HG02870 (cell line): ENCODE measurements around the gene EHF.

Experiments
- ATAC-seq: cut with Tn5 transposase; IDR thresholded peaks from one replicate; pipeline ENCODE4 v1.9.1; 2021; ENCODE audit warnings: mild to moderate bottlenecking, moderate library complexity; ENCODE audit not compliant: unreplicated experiment

The EHF gene

DNA sequence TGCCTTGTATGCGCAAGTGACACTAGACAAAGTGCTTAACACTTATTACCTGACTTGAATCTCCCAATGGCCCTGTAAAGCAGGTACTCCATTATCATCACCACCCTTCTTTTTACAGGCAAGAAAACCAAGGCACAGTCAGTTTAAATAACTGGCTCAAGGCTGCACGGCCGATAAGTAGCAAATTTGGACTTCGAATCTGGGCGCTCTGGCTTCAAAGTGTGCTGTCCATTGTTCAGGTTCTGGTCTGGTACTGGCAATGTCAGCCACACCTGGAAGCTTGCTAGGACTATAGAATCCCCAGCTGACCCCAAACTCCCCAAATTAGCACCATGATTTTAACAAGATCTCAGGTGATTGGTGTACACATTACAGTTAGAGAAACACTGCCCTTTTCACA, 19.3 kb upstream of the EHF start:
- ATAC-seq: no peak

DNA sequence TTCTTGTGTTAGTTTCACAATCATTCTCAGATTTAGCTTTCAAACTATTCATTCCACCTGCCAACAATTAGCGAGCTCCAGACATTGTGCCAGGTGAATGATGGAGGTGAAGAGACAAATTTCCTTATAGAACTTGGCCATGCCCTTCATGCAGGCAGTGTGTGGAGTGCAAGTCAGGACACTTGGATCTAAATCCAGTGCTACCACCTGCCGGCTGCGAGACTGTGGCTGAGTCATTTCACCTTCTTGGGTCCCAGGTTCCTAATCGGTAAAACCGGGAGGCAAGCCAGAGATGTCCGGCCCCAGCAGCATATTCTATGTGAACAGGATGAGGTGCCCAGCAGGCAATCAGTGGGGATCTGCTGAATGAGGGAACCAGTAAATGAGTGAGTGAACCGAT, 18.6 kb upstream of the EHF start:
- no peak for ATAC-seq

DNA sequence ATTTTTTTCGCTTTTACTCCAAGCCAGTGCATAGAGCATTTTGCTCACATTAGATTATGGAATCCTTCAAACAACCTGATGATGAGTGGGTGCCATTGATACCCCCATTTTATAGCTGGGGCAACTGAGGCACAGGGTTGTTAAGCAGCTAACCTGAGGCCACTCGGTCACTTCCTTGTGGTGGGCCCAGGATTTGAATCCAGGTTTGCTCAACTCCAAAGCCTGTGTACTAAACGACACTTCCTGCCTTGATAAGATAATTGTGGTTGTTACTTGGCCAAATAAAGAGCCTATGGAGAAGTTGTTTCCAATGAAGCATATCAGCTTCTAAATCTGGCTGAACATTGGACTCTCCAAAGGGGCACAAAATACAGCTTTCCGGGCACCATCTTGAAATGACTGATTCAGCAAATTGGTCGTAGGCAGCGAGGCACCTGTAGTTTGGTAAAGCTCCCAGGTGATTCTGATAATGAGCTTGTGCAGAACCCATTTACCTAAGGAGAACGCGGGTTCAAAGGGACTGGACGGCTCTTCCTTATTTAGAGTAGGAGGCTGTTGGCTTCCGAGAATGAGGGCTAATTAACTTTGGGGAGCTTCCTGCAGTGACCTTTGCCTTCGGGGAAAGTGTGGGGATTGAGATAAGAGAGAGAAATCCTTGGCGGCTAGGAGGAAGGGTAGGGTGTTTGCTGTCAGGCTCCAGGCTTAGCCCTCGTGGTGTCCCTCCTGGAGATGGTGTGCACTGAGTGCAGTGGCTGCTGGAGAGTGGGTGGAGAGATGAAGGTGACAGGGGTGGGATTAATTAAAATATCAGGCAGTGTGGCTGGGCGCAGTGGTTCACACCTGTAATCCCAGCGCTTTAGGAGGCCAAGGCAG, 17.5 kb upstream of the EHF start:
- no peak for ATAC-seq

DNA sequence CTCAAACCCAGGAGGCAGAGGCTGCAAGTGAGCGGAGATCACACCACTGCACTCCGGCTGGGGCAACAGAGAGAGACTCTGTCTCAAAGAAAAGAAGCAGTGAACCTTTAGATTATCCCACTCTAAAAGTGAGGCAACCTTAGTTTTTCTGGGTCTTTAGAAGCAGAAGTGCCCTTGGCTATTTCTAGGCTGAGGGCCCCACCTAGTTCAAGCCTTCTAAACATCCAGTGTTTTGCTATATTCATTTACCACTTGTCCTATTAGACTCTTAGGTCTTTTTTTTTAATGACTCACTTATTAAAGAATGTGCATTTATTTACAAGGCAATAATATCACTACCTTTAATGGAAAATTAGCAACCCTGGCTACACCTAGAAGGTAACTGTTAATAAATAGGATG, 16.7 kb upstream of the EHF start:
- ATAC-seq: no peak

DNA sequence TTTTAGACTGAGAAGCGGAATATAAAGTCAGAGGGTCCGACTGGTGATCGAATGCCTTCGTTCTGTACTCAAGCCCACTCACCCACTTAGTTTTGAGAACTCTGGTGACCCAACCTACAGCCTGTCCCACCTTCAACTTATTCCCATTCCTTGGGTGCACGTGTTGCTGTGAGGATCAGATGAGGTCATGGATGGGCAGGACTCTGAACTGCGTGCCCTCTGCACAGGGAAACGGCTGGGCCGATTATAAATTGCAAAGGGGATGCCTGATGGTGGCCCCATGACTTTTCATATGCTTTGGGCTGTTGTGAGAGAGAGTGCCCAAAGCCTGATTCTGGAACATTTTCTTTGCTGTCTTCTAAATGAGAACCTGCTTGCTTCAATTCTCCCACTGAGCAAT, 16.0 kb upstream of the EHF start:
- ATAC-seq: no peak

DNA sequence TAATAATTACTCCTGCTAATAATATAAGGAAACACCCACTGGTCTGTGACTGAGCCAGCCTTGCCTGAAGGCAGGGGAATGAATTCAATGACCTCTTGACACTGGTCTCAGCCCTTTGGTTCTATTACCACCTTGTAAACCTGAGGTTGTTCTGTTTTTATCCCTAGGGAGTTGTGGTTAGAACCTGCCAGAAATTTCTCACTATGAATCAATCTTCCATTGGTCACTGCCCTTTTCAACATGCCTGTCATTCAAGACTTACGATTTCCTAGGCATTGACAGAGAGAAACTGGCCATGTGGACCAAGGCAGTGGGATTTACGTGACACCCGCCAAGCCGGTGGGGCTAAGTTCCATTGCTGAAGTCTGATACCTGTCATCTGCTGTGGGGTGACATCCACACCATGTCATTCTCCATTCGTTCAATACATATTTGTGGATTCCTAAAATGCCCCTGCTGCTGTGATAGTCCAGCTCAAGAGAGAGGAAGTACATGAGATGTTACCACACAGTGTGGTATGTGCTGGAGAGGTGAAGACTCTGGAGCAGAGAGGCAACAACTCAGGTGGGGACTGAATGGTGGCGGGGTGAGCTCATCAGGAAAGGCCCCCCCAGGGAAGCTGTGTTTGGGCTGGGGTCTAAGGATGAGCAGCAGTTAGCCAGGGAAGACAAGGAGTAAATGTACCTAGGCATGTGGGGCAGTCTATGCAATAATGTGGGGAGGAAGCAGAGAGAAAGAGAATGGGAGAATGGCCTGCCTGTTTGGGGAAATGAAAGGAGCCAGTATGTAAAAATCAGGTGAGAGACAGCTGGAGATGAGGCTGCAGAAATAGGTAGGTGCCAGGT, 15.2 kb upstream of the EHF start:
- ATAC-seq: no peak

DNA sequence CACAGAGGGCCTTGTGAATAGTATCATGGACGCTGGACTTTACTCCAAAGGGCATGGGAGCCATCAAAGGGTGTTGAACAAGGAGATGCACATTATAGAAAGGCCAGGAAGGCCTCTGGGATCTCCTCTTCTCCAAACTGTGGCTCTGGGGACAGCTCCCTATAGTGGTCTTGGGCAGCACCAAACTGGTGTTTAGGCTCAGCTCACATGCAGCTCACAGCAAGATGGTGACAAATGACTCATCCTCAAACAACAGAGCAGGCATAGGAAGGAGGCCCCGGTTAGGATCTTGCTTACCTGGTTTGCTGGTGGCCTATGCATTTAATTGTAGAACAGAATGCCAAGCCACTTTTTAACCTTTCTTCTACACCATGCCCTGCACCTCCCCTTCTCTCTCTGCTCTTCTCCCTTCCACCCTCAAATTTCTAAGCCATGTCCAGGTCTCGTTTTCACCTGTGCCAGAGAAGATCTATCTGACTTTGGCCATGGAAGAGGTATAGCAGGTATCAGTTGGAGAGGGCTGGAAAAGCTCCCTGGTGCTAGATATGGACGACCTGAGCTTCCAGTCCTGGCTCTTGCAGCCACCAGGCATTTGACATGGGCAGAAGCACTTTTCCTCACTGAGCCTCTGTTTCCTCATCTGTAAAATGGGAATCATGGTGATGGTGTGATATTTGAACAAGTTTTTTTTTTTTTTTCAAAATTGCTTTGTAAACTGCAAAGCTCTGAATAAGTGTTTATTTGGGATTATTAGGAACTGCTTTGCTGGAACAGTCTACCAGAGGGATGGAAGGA, 14.4 kb upstream of the EHF start:
- ATAC-seq: no peak

DNA sequence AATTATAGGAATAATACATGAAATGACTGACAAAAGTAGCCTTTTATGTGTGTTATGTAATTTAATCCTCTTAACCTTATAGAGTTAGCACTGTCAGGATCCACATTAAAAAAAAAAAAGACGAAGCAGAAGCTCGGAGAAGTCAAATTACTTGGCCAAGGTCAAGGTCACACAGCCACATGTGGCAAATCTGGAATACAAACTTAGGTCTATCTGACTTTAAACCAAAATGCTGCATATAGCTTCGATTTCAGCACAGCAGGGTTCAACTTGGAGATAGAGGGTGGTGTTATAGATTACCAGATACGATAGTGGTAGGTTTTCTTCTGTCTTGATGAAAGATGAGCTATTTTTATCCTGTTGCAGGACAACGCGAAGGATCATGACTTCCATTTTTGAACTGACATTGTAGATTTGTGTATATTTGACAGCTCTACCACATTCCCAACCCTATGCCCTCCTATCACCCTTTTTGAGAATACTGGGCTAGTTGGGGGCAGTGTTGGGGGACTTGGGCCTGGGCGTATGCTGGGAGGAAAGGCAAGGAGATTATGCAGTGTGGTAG, 11.6 kb upstream of the EHF start:
- ATAC-seq: no peak

DNA sequence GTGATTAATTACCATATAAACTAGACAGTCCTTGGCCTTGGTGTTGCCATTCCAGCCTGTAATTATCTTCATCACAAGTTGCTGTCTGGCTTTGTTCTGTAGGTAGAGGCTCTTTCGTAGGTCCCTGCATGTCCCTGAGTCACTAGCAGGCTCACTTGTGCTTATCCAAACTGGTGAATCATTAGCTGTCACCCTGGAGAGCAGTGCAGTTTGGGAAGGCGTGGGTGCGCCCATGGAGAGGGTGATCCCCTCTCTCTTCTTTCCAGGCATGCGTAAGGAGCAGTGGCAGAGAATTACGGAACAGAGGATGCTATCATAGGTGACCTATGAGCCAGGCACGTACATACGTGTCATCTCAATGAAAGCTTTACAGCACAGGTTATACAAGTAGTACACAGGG, 11.0 kb upstream of the EHF start:
- no peak for ATAC-seq

DNA sequence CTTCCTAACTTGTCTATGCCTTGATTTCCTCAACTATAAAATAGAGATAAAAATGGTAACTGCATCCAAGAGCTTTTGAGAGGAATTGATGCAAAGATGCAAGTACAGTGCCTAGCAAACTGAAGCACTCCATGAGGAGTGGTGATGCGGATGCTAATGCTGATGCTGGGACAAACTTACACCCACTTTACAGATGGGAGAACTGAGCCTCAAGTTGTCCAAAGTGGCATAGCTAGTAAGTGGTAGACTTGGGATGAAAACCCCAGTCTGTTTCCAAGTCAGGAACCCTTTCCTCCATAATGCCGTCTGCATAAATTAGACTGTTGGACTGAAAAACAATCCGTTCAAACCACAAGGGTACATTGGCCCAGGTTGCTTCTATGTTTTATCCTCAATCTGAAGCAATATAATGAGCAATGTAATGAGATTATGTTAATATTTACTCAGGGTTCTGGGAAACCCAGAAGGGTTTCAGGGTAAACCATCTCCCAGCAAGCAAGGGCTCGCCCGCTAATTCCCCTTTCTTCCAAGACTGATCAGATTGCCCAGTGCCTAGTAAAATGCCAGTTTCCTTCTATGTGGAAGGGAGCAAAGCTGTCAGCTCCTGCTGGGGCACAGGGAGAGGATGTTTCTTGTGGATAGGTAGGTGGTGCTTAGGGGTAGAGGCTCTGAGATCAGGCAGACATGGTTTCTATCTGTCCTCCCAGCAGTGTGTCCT, 10.4 kb upstream of the EHF start:
- no peak for ATAC-seq

DNA sequence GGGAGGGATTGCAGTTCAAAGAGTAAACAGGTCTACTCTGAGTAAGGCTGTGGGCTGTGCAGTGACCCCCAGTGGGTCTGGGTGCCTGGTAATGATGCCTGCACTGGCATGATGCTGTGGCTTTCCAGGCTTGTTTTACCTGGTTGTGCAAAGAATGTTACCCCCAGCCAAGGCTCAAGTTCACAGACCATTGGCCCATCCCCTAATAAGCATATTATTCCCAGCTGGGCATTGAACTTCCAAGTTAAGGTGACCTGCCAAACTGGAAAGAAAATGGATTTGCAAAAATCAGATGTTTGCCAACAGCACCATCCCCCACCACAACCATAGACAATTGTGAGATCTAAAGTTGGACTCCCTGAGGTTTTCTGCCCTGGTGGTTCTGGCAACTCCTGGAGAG, 7.9 kb upstream of the EHF start:
- ATAC-seq: no peak

DNA sequence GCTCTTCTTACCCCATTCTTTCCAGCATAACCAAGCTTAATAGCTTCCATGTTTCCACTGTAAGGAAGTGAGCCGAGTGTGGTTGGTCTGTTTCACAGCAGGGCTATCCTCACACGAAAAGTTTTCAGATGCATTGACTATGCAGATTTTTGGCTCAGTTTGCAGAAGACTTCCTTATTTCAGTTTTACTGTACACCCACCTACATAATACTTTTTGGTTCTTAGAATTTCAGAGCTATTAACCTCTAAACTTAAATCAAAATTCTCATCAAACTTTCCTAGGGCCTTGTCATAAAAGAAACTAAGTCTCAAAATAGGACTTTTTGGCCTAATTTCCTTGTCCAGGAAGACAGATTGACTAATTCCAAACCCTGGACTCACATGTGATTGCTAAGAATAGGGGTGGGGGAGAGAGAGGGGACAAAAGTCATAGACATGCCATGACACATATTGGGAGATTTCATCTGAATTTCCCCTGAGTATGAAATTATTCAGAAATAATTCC, 7.3 kb upstream of the EHF start:
- peak; percentile 91 for ATAC-seq

DNA sequence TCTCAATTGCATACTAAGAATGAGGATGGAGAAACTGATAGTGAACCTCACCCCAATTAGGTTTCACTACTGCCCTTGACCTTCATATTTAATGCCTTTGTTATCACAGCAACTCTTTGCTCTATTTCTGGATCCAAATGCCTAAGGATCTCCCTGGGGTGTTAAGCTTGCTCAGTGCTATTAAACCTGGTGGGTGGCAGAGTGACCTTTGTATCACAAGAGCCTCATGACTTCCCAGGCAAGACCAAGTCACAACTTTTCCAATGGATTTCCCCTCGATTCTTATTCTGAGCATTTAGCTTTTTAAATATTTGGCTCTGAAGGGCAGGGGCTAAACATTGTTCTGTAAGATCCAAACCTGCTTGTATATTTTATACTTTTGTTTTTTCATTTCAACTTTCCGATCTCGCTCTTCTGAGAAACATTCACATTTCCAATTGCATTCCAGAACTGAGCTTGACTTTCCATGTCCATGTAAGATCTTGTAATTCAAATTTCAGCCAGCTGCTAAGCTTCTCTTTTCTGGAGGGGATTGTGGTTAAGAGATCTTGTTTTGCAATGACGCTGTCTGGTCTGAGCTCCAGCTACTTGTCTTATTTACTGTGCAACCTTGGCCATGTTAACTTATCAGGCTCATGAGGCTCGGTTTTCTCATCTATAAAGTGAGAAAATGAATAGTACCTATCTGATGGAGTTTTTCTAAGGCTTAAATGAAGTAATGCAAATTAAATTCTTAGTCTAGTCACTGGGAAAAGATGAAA, 6.4 kb upstream of the EHF start:
- ATAC-seq: peak; percentile 72

DNA sequence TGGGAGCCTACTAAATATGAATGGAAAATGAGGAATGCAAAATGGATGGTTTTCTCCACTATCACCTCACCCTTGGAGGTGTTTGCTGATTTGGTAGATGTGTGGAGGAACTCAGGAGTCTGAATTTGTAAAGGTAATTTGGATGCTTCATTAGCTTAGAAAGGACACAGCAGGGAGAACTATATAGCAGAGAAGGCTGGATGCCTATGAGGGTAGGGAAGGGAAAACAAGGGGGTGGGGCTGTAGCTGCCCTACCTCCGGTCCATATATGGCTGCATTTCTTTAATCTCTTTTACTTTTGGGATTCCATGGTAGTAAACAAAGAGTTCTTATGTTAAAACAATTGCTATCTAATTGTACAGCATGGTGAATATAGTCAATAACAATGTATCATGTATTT, 4.8 kb upstream of the EHF start:
- no peak for ATAC-seq

DNA sequence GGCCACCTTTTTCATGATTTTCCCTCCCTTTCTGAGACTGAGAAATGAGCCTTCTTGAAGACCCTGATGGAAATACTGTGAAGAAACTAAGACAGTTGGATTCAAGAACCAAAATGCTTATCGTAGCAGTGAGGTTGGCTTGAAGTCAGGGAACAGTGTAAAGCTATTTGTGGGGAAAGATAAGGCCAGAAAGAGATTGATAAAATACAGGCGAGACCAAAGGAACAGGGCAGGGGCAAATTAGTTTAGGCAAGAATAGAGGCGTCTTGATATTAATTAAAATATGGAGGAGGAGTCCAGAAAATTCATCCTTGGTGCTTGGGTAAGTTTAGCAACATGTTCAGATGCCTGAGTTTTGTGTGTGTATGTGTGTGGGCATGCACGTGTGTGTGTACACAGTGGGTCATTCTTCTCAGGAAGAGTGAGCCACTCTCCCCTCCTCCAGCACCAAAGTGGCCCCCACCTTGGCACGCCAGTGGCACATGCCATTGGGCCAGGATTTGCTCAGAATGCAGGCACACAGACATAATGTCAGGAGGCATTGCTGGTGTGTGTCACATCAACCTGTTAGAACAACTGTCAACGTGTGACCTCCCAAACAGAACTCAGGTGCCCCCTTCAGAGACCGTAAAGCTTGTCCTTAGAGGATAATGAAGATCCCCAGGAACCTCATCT, 3.9 kb upstream of the EHF start:
- ATAC-seq: no peak

DNA sequence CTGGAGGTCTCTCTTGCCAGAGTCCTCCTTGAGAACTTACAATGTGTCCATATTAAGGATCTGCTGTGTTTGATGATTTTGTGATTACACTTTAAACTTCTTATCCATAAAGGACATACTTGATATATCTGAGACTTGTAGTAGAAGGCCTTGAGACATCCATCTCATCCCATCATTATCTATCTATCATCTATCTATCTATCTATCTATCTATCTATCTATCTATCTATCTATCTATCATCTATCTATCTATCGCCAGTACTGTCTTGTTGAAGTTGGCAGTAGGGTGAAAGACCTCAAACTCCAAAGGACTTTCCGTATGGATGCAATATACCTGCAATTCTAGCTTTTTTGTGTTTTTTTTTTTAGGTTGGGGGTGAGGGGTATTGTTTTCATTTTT, 2.5 kb upstream of the EHF start:
- no peak for ATAC-seq

DNA sequence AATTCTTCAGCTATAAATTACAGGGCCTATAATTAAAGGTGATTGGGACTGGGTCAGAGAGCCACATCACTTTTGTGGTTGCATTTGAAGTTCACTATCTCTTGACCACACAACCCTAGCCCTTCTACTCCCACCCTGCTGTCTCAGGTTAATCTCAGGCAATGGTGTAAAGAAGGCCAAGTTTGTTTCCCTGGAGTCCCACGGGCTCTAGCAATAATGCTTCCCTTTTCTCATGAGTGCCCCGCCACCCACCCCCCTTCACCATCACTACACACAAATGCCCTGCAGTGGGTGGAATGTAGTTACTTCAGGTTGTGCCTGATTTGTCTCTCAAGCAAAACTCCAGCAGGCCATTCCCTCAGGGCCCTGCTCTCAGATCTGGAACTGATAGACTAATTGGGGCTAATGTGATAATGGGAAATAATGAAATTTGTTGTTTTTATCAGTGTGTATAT, 1.8 kb upstream of the EHF start:
- no peak for ATAC-seq

DNA sequence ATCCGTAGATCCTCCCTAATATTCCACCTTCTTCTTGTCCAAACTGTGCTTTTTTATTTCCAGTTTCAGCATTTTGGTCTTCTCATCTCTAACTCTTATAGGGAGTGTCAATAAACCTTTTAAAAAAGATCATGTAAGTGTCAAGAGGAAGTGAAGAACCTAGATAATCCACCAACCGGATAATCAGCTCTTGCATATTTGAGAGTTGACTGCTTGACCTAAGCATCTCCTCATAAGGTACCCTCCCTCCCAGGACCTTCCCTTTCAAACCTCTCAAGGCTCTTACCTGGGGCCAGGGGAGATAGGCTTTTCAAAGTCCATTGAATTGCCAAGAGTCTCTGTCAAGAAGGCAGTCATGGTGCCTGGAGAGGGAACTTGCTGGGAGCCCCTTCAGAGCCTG, 691 bp upstream of the EHF start:
- no peak for ATAC-seq

DNA sequence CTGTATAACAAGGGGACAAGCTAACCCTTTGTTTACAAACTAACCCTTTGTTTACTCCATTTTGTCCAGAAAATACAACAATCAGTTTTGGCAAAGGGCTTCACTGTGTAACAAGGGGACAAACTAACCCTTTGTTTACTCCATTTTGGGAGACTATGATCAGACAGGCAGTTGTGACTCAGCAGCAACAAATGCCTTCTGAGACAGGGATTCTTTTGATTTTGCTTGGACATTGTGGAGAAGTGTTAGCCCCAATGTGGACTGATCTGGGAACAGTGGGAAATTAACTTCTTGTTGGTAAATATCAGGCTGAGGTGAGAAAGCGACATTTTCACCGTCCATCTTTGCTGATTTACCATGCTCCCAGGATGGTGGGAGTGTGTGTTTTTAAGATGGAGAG, 983 bp downstream of the EHF start:
- ATAC-seq: no peak
